ENCODE measurements around the gene ESR1. TPM values are rescaled to one million over a fixed set of nuclear protein-coding genes. Genes with fewer than 3 reads are reported as not detected.

The ESR1 gene
- total and polyA plus RNA-seq, 7 experiments from 2014 or later = 0.59 to 5.2 (median 2.8) TPM

- no peaks in the 10 kb centered on the region for H3K4me1 ChIP-seq (ENCODE audit: control insufficient read depth in 2 of 2, insufficient read depth in 2 of 2, low read length in 2 of 2)
- Mint-ChIP-seq H3K4me1 (peaks cover 9 to 19% (median 15%) of the 10 kb centered on the region in 7 donors), H3K27me3 (peaks cover 41 to 74% (median 62%) of the 10 kb centered on the region in 5 donors), H3K4me3 (peak overlapping the region in 9 of 10 donors; percentile 55 to 80 (median 67)), H3K36me3 (peaks cover 0 to 12% (median 6%) of the 10 kb centered on the region in 5 donors), H3K27ac (no peak overlapping the region), H3K9me3 (peaks cover 0 to 3% (median 0%) of the 10 kb centered on the region in 11 donors)
- no peak overlapping the region for H3K27ac ChIP-seq (ENCODE audit: low read depth, low read length)
- H3K27me3 ChIP-seq (ENCODE audit: control insufficient read depth in 2 of 2, insufficient read depth in 2 of 2, low read length in 2 of 2) = peaks cover 0 to 7% of the 10 kb centered on the region in 2 donors
- ChIA-PET POLR2A (no interaction called here), CTCF (no interaction called here)
- no peak for DNase-seq
- H3K4me3 ChIP-seq (ENCODE audit: low read length) = no peak overlapping the region
- no peaks in the 10 kb centered on the region for H3K36me3 ChIP-seq (ENCODE audit: control insufficient read depth in 2 of 3, insufficient read depth in 3 of 3, low read length in 3 of 3)
- peak; percentile 14 for ATAC-seq
- intact Hi-C loops (cut with micrococcal nuclease) = no loop called here
- H3K9me3 ChIP-seq (ENCODE audit: control insufficient read depth in 2 of 3, low read length in 3 of 3) = no peaks in the 10 kb centered on the region
Measured at GRCh38 chr6:151808371-151809241, 1.1 kb downstream of the ESR1 start.

GRCh38 chr6:151811081-151811480, 3.6 kb downstream of the ESR1 start:
- H3K4me1 Mint-ChIP-seq = peaks cover 9 to 19% (median 15%) of the 10 kb centered on the region in 7 donors
- H3K4me1 ChIP-seq (ENCODE audit: control insufficient read depth in 2 of 2, insufficient read depth in 2 of 2, low read length in 2 of 2) = no peaks in the 10 kb centered on the region
- H3K9me3 Mint-ChIP-seq = no peaks in the 10 kb centered on the region
- no peak overlapping the region for H3K27ac Mint-ChIP-seq
- intact Hi-C loops (cut with micrococcal nuclease) = no loop called here
- ATAC-seq (no peak), DNase-seq (no peak)
- ChIA-PET POLR2A (no interaction called here), CTCF (no interaction called here)
- peaks cover 0 to 7% of the 10 kb centered on the region in 2 donors for H3K27me3 ChIP-seq (ENCODE audit: control insufficient read depth in 2 of 2, insufficient read depth in 2 of 2, low read length in 2 of 2)
- no peak overlapping the region for H3K27ac ChIP-seq (ENCODE audit: low read depth, low read length)
- H3K9me3 ChIP-seq (ENCODE audit: control insufficient read depth in 2 of 3, low read length in 3 of 3) = no peaks in the 10 kb centered on the region
- no peak overlapping the region for H3K4me3 Mint-ChIP-seq
- peaks cover 37 to 73% (median 56%) of the 10 kb centered on the region in 5 donors for H3K27me3 Mint-ChIP-seq
- H3K4me3 ChIP-seq (ENCODE audit: low read length) = no peak overlapping the region
- no peaks in the 10 kb centered on the region for H3K36me3 ChIP-seq (ENCODE audit: control insufficient read depth in 2 of 3, insufficient read depth in 3 of 3, low read length in 3 of 3)
- H3K36me3 Mint-ChIP-seq = peaks cover 0 to 12% (median 6%) of the 10 kb centered on the region in 5 donors

- no peak overlapping the region for H3K27ac Mint-ChIP-seq
- H3K4me1 ChIP-seq (ENCODE audit: control insufficient read depth in 2 of 2, insufficient read depth in 2 of 2, low read length in 2 of 2) = no peaks in the 10 kb centered on the region
- no peak for ATAC-seq
- H3K9me3 ChIP-seq (ENCODE audit: control insufficient read depth in 2 of 3, low read length in 3 of 3) = no peaks in the 10 kb centered on the region
- ChIA-PET POLR2A (no interaction called here), CTCF (no interaction called here)
- peaks cover 20 to 63% (median 44%) of the 10 kb centered on the region in 5 donors for H3K27me3 Mint-ChIP-seq
- intact Hi-C loops (cut with micrococcal nuclease) = no loop called here
- no peak overlapping the region for H3K4me3 Mint-ChIP-seq
- H3K27me3 ChIP-seq (ENCODE audit: control insufficient read depth in 2 of 2, insufficient read depth in 2 of 2, low read length in 2 of 2) = peaks cover 0 to 5% of the 10 kb centered on the region in 2 donors
- peaks cover 0 to 5% (median 0%) of the 10 kb centered on the region in 7 donors for H3K4me1 Mint-ChIP-seq
- DNase-seq = no peak
- no peaks in the 10 kb centered on the region for H3K9me3 Mint-ChIP-seq
- H3K36me3 Mint-ChIP-seq = peaks cover 0 to 10% (median 6%) of the 10 kb centered on the region in 5 donors
- no peak overlapping the region for H3K4me3 ChIP-seq (ENCODE audit: low read length)
- H3K36me3 ChIP-seq (ENCODE audit: control insufficient read depth in 2 of 3, insufficient read depth in 3 of 3, low read length in 3 of 3) = no peaks in the 10 kb centered on the region
- H3K27ac ChIP-seq (ENCODE audit: low read depth, low read length) = no peak overlapping the region
Measured at GRCh38 chr6:151813858-151814257, 6.4 kb downstream of the ESR1 start.

- Mint-ChIP-seq H3K4me1 (no peaks in the 10 kb centered on the region), H3K27ac (no peak overlapping the region), H3K9me3 (no peaks in the 10 kb centered on the region), H3K36me3 (peaks cover 0 to 6% (median 4%) of the 10 kb centered on the region in 5 donors), H3K4me3 (no peak overlapping the region), H3K27me3 (peaks cover 12 to 56% (median 40%) of the 10 kb centered on the region in 5 donors)
- POLR2A ChIA-PET = no interaction called here
- H3K36me3 ChIP-seq (ENCODE audit: control insufficient read depth in 2 of 3, insufficient read depth in 3 of 3, low read length in 3 of 3) = no peaks in the 10 kb centered on the region
- no peak overlapping the region for H3K27ac ChIP-seq (ENCODE audit: low read depth, low read length)
- no peak for ATAC-seq
- H3K4me1 ChIP-seq (ENCODE audit: control insufficient read depth in 2 of 2, insufficient read depth in 2 of 2, low read length in 2 of 2) = no peaks in the 10 kb centered on the region
- no peak overlapping the region for H3K4me3 ChIP-seq (ENCODE audit: low read length)
- DNase-seq = no peak
- H3K9me3 ChIP-seq (ENCODE audit: control insufficient read depth in 2 of 3, low read length in 3 of 3) = no peaks in the 10 kb centered on the region
- intact Hi-C loops (cut with micrococcal nuclease) = no loop called here
- CTCF ChIA-PET = no interaction called here
- H3K27me3 ChIP-seq (ENCODE audit: control insufficient read depth in 2 of 2, insufficient read depth in 2 of 2, low read length in 2 of 2) = no peaks in the 10 kb centered on the region
Measured at GRCh38 chr6:151814614-151815013, 7.1 kb downstream of the ESR1 start.

- H3K27me3 ChIP-seq (ENCODE audit: control insufficient read depth in 2 of 2, insufficient read depth in 2 of 2, low read length in 2 of 2) = no peaks in the 10 kb centered on the region
- H3K9me3 ChIP-seq (ENCODE audit: control insufficient read depth in 2 of 3, low read length in 3 of 3) = no peaks in the 10 kb centered on the region
Measured at GRCh38 chr6:151822252-151823111, 15.0 kb downstream of the ESR1 start.

GRCh38 chr6:151826517-151827142, 19.1 kb downstream of the ESR1 start:
- Mint-ChIP-seq H3K36me3 (no peaks in the 10 kb centered on the region), H3K4me3 (no peak overlapping the region)
- intact Hi-C loops (cut with micrococcal nuclease) = no loop called here

More at GRCh38 chr6:151822252-151823111, 15.0 kb downstream of the ESR1 start:
- ChIA-PET CTCF (no interaction called here), POLR2A (no interaction called here)
- Mint-ChIP-seq H3K27ac (no peak overlapping the region), H3K9me3 (peaks cover 0 to 3% (median 0%) of the 10 kb centered on the region in 11 donors), H3K27me3 (peaks cover 0 to 19% (median 13%) of the 10 kb centered on the region in 5 donors), H3K36me3 (no peaks in the 10 kb centered on the region), H3K4me1 (no peaks in the 10 kb centered on the region), H3K4me3 (no peak overlapping the region)
- no peaks in the 10 kb centered on the region for H3K4me1 ChIP-seq (ENCODE audit: control insufficient read depth in 2 of 2, insufficient read depth in 2 of 2, low read length in 2 of 2)
- no peaks in the 10 kb centered on the region for H3K36me3 ChIP-seq (ENCODE audit: control insufficient read depth in 2 of 3, insufficient read depth in 3 of 3, low read length in 3 of 3)
- no peak overlapping the region for H3K4me3 ChIP-seq (ENCODE audit: low read length)
- no peak for DNase-seq
- no peak overlapping the region for H3K27ac ChIP-seq (ENCODE audit: low read depth, low read length)
- intact Hi-C loops (cut with micrococcal nuclease) = no loop called here
- peak; percentile 29 for ATAC-seq

More at GRCh38 chr6:151826517-151827142, 19.1 kb downstream of the ESR1 start:
- ChIA-PET CTCF (no interaction called here), POLR2A (no interaction called here)
- H3K4me1 ChIP-seq (ENCODE audit: control insufficient read depth in 2 of 2, insufficient read depth in 2 of 2, low read length in 2 of 2) = no peaks in the 10 kb centered on the region
- Mint-ChIP-seq H3K4me1 (no peaks in the 10 kb centered on the region), H3K9me3 (peaks cover 0 to 4% (median 0%) of the 10 kb centered on the region in 11 donors), H3K27ac (no peak overlapping the region), H3K27me3 (peaks cover 0 to 10% (median 6%) of the 10 kb centered on the region in 5 donors)
- no peaks in the 10 kb centered on the region for H3K36me3 ChIP-seq (ENCODE audit: control insufficient read depth in 2 of 3, insufficient read depth in 3 of 3, low read length in 3 of 3)
- no peak for ATAC-seq
- H3K27ac ChIP-seq (ENCODE audit: low read depth, low read length) = no peak overlapping the region
- DNase-seq = no peak
- H3K9me3 ChIP-seq (ENCODE audit: control insufficient read depth in 2 of 3, low read length in 3 of 3) = no peaks in the 10 kb centered on the region
- H3K27me3 ChIP-seq (ENCODE audit: control insufficient read depth in 2 of 2, insufficient read depth in 2 of 2, low read length in 2 of 2) = no peaks in the 10 kb centered on the region
- no peak overlapping the region for H3K4me3 ChIP-seq (ENCODE audit: low read length)

Data from naive thymus-derived CD4-positive, alpha-beta T cell (primary cell).